ENCODE data around the gene PET117.

Gene PET117

GRCh38 chr20:18133962-18134361 lies 3.7 kb upstream of the PET117 start:
- H3K9me3 Mint-ChIP-seq: no peaks in the 10 kb centered on the region
- H3K27ac Mint-ChIP-seq: no peak overlapping the region
- peaks cover 8% of the 10 kb centered on the region for H3K4me1 Mint-ChIP-seq (ENCODE audit: low read depth)
- no peak overlapping the region for H3K4me3 Mint-ChIP-seq
- H3K36me3 Mint-ChIP-seq (ENCODE audit: low read depth): no peaks in the 10 kb centered on the region
- peaks cover 5% of the 10 kb centered on the region for H3K27me3 Mint-ChIP-seq

- Mint-ChIP-seq H3K4me1 (ENCODE audit: low read depth) (peaks cover 30% of the 10 kb centered on the region), H3K9me3 (no peaks in the 10 kb centered on the region), H3K27ac (peak overlapping the region; percentile 59), H3K27me3 (no peaks in the 10 kb centered on the region), H3K36me3 (ENCODE audit: low read depth) (peaks cover 14% of the 10 kb centered on the region), H3K4me3 (peak overlapping the region; percentile 80)
Measured at GRCh38 chr20:18138266-18138582, 561 bp downstream of the PET117 start.

- Mint-ChIP-seq H3K4me1 (ENCODE audit: low read depth) (peaks cover 30% of the 10 kb centered on the region), H3K27ac (peak overlapping the region; percentile 59), H3K27me3 (no peaks in the 10 kb centered on the region), H3K36me3 (ENCODE audit: low read depth) (peaks cover 15% of the 10 kb centered on the region), H3K4me3 (peak overlapping the region; percentile 80), H3K9me3 (no peaks in the 10 kb centered on the region)
Measured at GRCh38 chr20:18138639-18139583, 1.2 kb downstream of the PET117 start.

- peaks cover 30% of the 10 kb centered on the region for H3K4me1 Mint-ChIP-seq (ENCODE audit: low read depth)
Measured at GRCh38 chr20:18139832-18140231, 2.2 kb downstream of the PET117 start.

GRCh38 chr20:18144541-18145099 lies 7.0 kb downstream of the PET117 start:
- H3K36me3 Mint-ChIP-seq (ENCODE audit: low read depth): peaks cover 50% of the 10 kb centered on the region
- peaks cover 15% of the 10 kb centered on the region for H3K4me1 Mint-ChIP-seq (ENCODE audit: low read depth)
- no peaks in the 10 kb centered on the region for H3K27me3 Mint-ChIP-seq
- H3K4me3 Mint-ChIP-seq: no peak overlapping the region
- no peaks in the 10 kb centered on the region for H3K9me3 Mint-ChIP-seq
- no peak overlapping the region for H3K27ac Mint-ChIP-seq

More at GRCh38 chr20:18139832-18140231, 2.2 kb downstream of the PET117 start:
- peak overlapping the region; percentile 59 for H3K27ac Mint-ChIP-seq
- H3K27me3 Mint-ChIP-seq: no peaks in the 10 kb centered on the region
- H3K36me3 Mint-ChIP-seq (ENCODE audit: low read depth): peaks cover 24% of the 10 kb centered on the region
- H3K9me3 Mint-ChIP-seq: no peaks in the 10 kb centered on the region
- peak overlapping the region; percentile 80 for H3K4me3 Mint-ChIP-seq

GRCh38 chr20:18154342-18154741 lies 16.7 kb downstream of the PET117 start:
- H3K27me3 Mint-ChIP-seq: no peaks in the 10 kb centered on the region
- no peak overlapping the region for H3K4me3 Mint-ChIP-seq
- H3K36me3 Mint-ChIP-seq (ENCODE audit: low read depth): peaks cover 47% of the 10 kb centered on the region
- no peaks in the 10 kb centered on the region for H3K9me3 Mint-ChIP-seq
- H3K4me1 Mint-ChIP-seq (ENCODE audit: low read depth): no peaks in the 10 kb centered on the region
- H3K27ac Mint-ChIP-seq: no peak overlapping the region

- peaks cover 40% of the 10 kb centered on the region for H3K36me3 Mint-ChIP-seq (ENCODE audit: low read depth)
Measured at GRCh38 chr20:18156045-18156444, 18.4 kb downstream of the PET117 start.

GRCh38 chr20:18164356-18164755 lies 26.7 kb downstream of the PET117 start:
- H3K27me3 Mint-ChIP-seq: no peaks in the 10 kb centered on the region
- H3K4me1 Mint-ChIP-seq (ENCODE audit: low read depth): peaks cover 34% of the 10 kb centered on the region
- H3K36me3 Mint-ChIP-seq (ENCODE audit: low read depth): peaks cover 40% of the 10 kb centered on the region
- H3K27ac Mint-ChIP-seq: no peak overlapping the region
- no peak overlapping the region for H3K4me3 Mint-ChIP-seq
- no peaks in the 10 kb centered on the region for H3K9me3 Mint-ChIP-seq

More at GRCh38 chr20:18156045-18156444, 18.4 kb downstream of the PET117 start:
- Mint-ChIP-seq H3K4me3 (no peak overlapping the region), H3K9me3 (no peaks in the 10 kb centered on the region), H3K4me1 (ENCODE audit: low read depth) (no peaks in the 10 kb centered on the region), H3K27me3 (no peaks in the 10 kb centered on the region), H3K27ac (no peak overlapping the region)

GRCh38 chr20:18165553-18165952 lies 27.9 kb downstream of the PET117 start:
- H3K4me1 Mint-ChIP-seq (ENCODE audit: low read depth): peaks cover 34% of the 10 kb centered on the region
- H3K27me3 Mint-ChIP-seq: no peaks in the 10 kb centered on the region
- H3K9me3 Mint-ChIP-seq: no peaks in the 10 kb centered on the region
- peaks cover 45% of the 10 kb centered on the region for H3K36me3 Mint-ChIP-seq (ENCODE audit: low read depth)
- H3K4me3 Mint-ChIP-seq: no peak overlapping the region
- no peak overlapping the region for H3K27ac Mint-ChIP-seq

GRCh38 chr20:18166241-18166881 lies 28.7 kb downstream of the PET117 start:
- Mint-ChIP-seq H3K4me3 (no peak overlapping the region), H3K27ac (no peak overlapping the region), H3K27me3 (no peaks in the 10 kb centered on the region)

GRCh38 chr20:18166950-18167349 lies 29.3 kb downstream of the PET117 start:
- no peak overlapping the region for H3K4me3 Mint-ChIP-seq
- peaks cover 37% of the 10 kb centered on the region for H3K4me1 Mint-ChIP-seq (ENCODE audit: low read depth)
- no peaks in the 10 kb centered on the region for H3K9me3 Mint-ChIP-seq
- H3K36me3 Mint-ChIP-seq (ENCODE audit: low read depth): peaks cover 52% of the 10 kb centered on the region
- no peak overlapping the region for H3K27ac Mint-ChIP-seq
- H3K27me3 Mint-ChIP-seq: no peaks in the 10 kb centered on the region

More at GRCh38 chr20:18166241-18166881, 28.7 kb downstream of the PET117 start:
- Mint-ChIP-seq H3K36me3 (ENCODE audit: low read depth) (peaks cover 52% of the 10 kb centered on the region), H3K4me1 (ENCODE audit: low read depth) (peaks cover 37% of the 10 kb centered on the region), H3K9me3 (no peaks in the 10 kb centered on the region)

GRCh38 chr20:18172379-18172778 lies 34.7 kb downstream of the PET117 start:
- H3K9me3 Mint-ChIP-seq: no peaks in the 10 kb centered on the region
- no peak overlapping the region for H3K4me3 Mint-ChIP-seq
- H3K27ac Mint-ChIP-seq: no peak overlapping the region
- peaks cover 11% of the 10 kb centered on the region for H3K4me1 Mint-ChIP-seq (ENCODE audit: low read depth)
- no peaks in the 10 kb centered on the region for H3K27me3 Mint-ChIP-seq
- peaks cover 72% of the 10 kb centered on the region for H3K36me3 Mint-ChIP-seq (ENCODE audit: low read depth)

- Mint-ChIP-seq H3K4me3 (no peak overlapping the region), H3K36me3 (ENCODE audit: low read depth) (peaks cover 82% of the 10 kb centered on the region), H3K9me3 (peaks cover 6% of the 10 kb centered on the region), H3K4me1 (ENCODE audit: low read depth) (peaks cover 3% of the 10 kb centered on the region), H3K27me3 (no peaks in the 10 kb centered on the region), H3K27ac (no peak overlapping the region)
Measured at GRCh38 chr20:18174906-18175683, 37.4 kb downstream of the PET117 start.

GRCh38 chr20:18176318-18176785 lies 38.7 kb downstream of the PET117 start:
- Mint-ChIP-seq H3K4me1 (ENCODE audit: low read depth) (no peaks in the 10 kb centered on the region), H3K27me3 (no peaks in the 10 kb centered on the region), H3K4me3 (no peak overlapping the region), H3K9me3 (peaks cover 11% of the 10 kb centered on the region), H3K27ac (no peak overlapping the region), H3K36me3 (ENCODE audit: low read depth) (peaks cover 80% of the 10 kb centered on the region)

Measured in stimulated activated naive CD8-positive, alpha-beta T cell treated with anti-CD3 and anti-CD28 coated beads, Interleukin-15, Interleukin-2, amounts not matched to agents 100 ng/mL and 50 ng/mL, for 24 hours (primary cell).